IMR-90 (cell line): ENCODE data around the gene TIRAP. TPM values are rescaled to one million over a fixed set of nuclear protein-coding genes. Genes with fewer than 3 reads are reported as not detected.

ENCODE experiments used
- ATAC-seq: fragments of 200-7000 bp; cut with Tn5 transposase; 2 replicates; pipeline ENCODE4 v1.9.1; 2020; ENCODE audit warnings: low read depth, mild to moderate bottlenecking, moderate library complexity
- BruUV-seq: library from RNA; stranded (reverse); fragments of 400-500 nt; replicated peaks from 2 replicates; lab custom pipeline; 2021; lab: Mats Ljungman, UMichigan
- CTCF ChIA-PET: fragments of 300-600 bp; formaldehyde crosslinking; extraction: SDS; loops from one replicate; lab custom pipeline; 2021; ENCODE audit warnings: antibody characterized with exemption; lab: Yijun Ruan, JAX
- POLR2A ChIA-PET: fragments of 300-600 bp; sonication (Branson Sonifier 250); formaldehyde crosslinking; loops from one replicate; lab custom pipeline; 2022; ENCODE audit warnings: antibody characterized with exemption; ENCODE audit not compliant: unreplicated experiment; lab: Charles Lee
- DNase-seq: peaks from one replicate; pipeline ENCODE4 v3.0.0; 2013
- H2AFZ ChIP-seq: replicated peaks from 2 replicates; pipeline ENCODE3; 2013; ENCODE audit warnings: low read length, mild to moderate bottlenecking; ENCODE audit not compliant: poor library complexity
- H2AK5ac ChIP-seq: 2 replicates; pipeline ENCODE4 v1.6.1; 2013; ENCODE audit warnings: low read depth, low read length, inconsistent platforms
- H2AK9ac ChIP-seq: replicated peaks from 2 replicates; pipeline ENCODE3; 2013; ENCODE audit warnings: mild to moderate bottlenecking, low read depth, low read length, moderate library complexity; ENCODE audit not compliant: poor library complexity
- H2BK120ac ChIP-seq: 2 replicates; pipeline ENCODE4 v1.6.1; 2013; ENCODE audit warnings: low read depth, low read length, inconsistent platforms
- H2BK15ac ChIP-seq: 3 replicates; pipeline ENCODE4 v1.6.1; 2013; ENCODE audit warnings: low read depth, low read length, inconsistent platforms
- H2BK20ac ChIP-seq: 2 replicates; pipeline ENCODE4 v1.6.1; 2013; ENCODE audit warnings: low read depth, mild to moderate bottlenecking, inconsistent platforms, low read length, moderate library complexity
- H2BK5ac ChIP-seq: 2 replicates; pipeline ENCODE4 v1.6.1; 2013; ENCODE audit warnings: mild to moderate bottlenecking, low read depth, low read length, inconsistent platforms; ENCODE audit not compliant: poor library complexity, severe bottlenecking
- H3K14ac ChIP-seq: replicated peaks from 2 replicates; pipeline ENCODE4 v1.6.1; 2013; ENCODE audit warnings: low read depth, low read length, inconsistent platforms
- H3K18ac ChIP-seq: 2 replicates; pipeline ENCODE4 v1.6.1; 2013; ENCODE audit warnings: low read depth, low read length, control low read depth
- H3K23ac ChIP-seq: 2 replicates; pipeline ENCODE4 v1.6.1; 2013; ENCODE audit warnings: low read depth, low read length, inconsistent platforms
- H3K27ac ChIP-seq: 2 replicates; pipeline ENCODE4 v1.5.1; 2013; ENCODE audit warnings: mild to moderate bottlenecking, control low read depth, low read length; ENCODE audit not compliant: insufficient read depth
- H3K27me3 ChIP-seq: 2 replicates; pipeline ENCODE4 v1.6.1; 2013; ENCODE audit warnings: low read length; ENCODE audit not compliant: control insufficient read depth, insufficient read depth
- H3K36me3 ChIP-seq: 2 replicates; pipeline ENCODE4 v1.6.1; 2013; ENCODE audit warnings: low read length, mixed read lengths; ENCODE audit not compliant: control insufficient read depth, insufficient read depth
- H3K4ac ChIP-seq: 2 replicates; pipeline ENCODE4 v1.6.1; 2013; ENCODE audit warnings: low read depth, low read length, inconsistent platforms
- H3K4me1 ChIP-seq: 2 replicates; pipeline ENCODE4 v1.6.1; 2013; ENCODE audit warnings: low read length, mixed read lengths; ENCODE audit not compliant: control insufficient read depth, insufficient read depth
- H3K4me2 ChIP-seq: 2 replicates; pipeline ENCODE4 v1.6.1; 2013; ENCODE audit warnings: low read depth, mild to moderate bottlenecking, control low read depth, low read length, moderate library complexity
- H3K4me3 ChIP-seq: 2 replicates; pipeline ENCODE4 v1.5.1; 2013; ENCODE audit warnings: low read depth, mild to moderate bottlenecking, control low read depth, low read length, moderate library complexity; ENCODE audit not compliant: insufficient read depth
- H3K56ac ChIP-seq: 2 replicates; pipeline ENCODE4 v1.6.1; 2013; ENCODE audit warnings: low read length, inconsistent platforms; ENCODE audit not compliant: insufficient read depth; ENCODE audit errors: extremely low read depth
- H3K79me1 ChIP-seq, 2 experiments: 2 replicates each; pipeline ENCODE4 v1.6.1; 2013; ENCODE audit warnings: low read length in 2 of 2, inconsistent platforms in 1 of 2, low read depth in 1 of 2
- H3K9ac ChIP-seq: 2 replicates; pipeline ENCODE4 v1.6.1; 2013; ENCODE audit warnings: low read depth, low read length, control low read depth
- H3K9me1 ChIP-seq: 2 replicates; pipeline ENCODE4 v1.6.1; 2013; ENCODE audit warnings: low read length, inconsistent platforms; ENCODE audit not compliant: insufficient read depth
- H3K9me3 ChIP-seq: 2 replicates; pipeline ENCODE4 v1.6.1; 2013; ENCODE audit warnings: low read length; ENCODE audit not compliant: control insufficient read depth, insufficient read depth
- H4K20me1 ChIP-seq: 2 replicates; pipeline ENCODE4 v1.6.1; 2013; ENCODE audit warnings: low read length, inconsistent platforms; ENCODE audit not compliant: insufficient read depth
- H4K5ac ChIP-seq: 2 replicates; pipeline ENCODE4 v1.6.1; 2013; ENCODE audit warnings: mild to moderate bottlenecking, low read depth, low read length, control low read depth
- H4K8ac ChIP-seq, 2 experiments: 2 replicates each; pipeline ENCODE4 v1.6.1; 2013; ENCODE audit warnings: low read depth in 2 of 2, low read length in 2 of 2, control low read depth in 1 of 2, inconsistent platforms in 1 of 2
- H4K91ac ChIP-seq: 2 replicates; pipeline ENCODE4 v1.6.1; 2013; ENCODE audit warnings: low read depth, low read length, inconsistent platforms; ENCODE audit not compliant: insufficient read depth
- CEBPB ChIP-seq: IDR thresholded peaks from 2 replicates; pipeline ENCODE4 v1.6.1; 2012; ENCODE audit warnings: low read depth, low read length, improper control_type of control experiment
- FOS ChIP-seq: fragments of 150-350 bp; IDR thresholded peaks from 2 replicates; pipeline ENCODE4 v1.6.1; 2016; ENCODE audit warnings: low read depth, low read length
- POLR2A ChIP-seq: IDR thresholded peaks from 2 replicates; pipeline ENCODE4 v1.6.1; 2012; ENCODE audit warnings: mild to moderate bottlenecking, low read depth, low read length
- RAD21 ChIP-seq: IDR thresholded peaks from 2 replicates; pipeline ENCODE4 v1.6.1; 2012; ENCODE audit warnings: low read length, improper control_type of control experiment
- RCOR1 ChIP-seq: IDR thresholded peaks from 2 replicates; pipeline ENCODE4 v1.6.1; 2012; ENCODE audit warnings: mild to moderate bottlenecking, low read length, improper control_type of control experiment; ENCODE audit not compliant: insufficient replicate concordance
- RFX5 ChIP-seq: IDR thresholded peaks from 2 replicates; pipeline ENCODE4 v1.8.0; 2012; ENCODE audit warnings: low read depth, mild to moderate bottlenecking, low read length, moderate library complexity
- WGBS, 2 experiments: methylation state at CpG; one replicate each; pipeline versions ENCODE4 v1.1.5 to v1.1.7; 2013; ENCODE audit warnings: missing lambda C conversion rate in 2 of 2; ENCODE audit not compliant: insufficient read length in 1 of 2; ENCODE audit errors: extremely low coverage in 2 of 2; 5-methylcytosine and 5-hydroxymethylcytosine counted together
- dilution Hi-C: fragments of 300-500 bp; cut with HindIII; formaldehyde crosslinking; loops from one replicate; pipeline ENCODE4 v1.14.3; 2018; ENCODE audit warnings: low sequenced_read_pairs; ENCODE audit not compliant: unreplicated experiment
- in situ Hi-C: fragments of 300-500 bp; cut with MboI; formaldehyde crosslinking; loops from 3 replicates; pipeline ENCODE4 v1.14.3; 2019; ENCODE audit warnings: low sequenced_read_pairs, inconsistent platforms, mixed read lengths
- intact Hi-C: fragments of 100-400 bp; cut with micrococcal nuclease; formaldehyde crosslinking; loops from 2 replicates; pipeline ENCODE4 v1.10.0; 2022
- polyA plus RNA-seq, 3 experiments: library from polyadenylated mRNA; depleted of rRNA; stranded (reverse); fragments of >200 nt; gene quantifications; 2 replicates each; pipeline ENCODE4 v1.2.3, GENCODE V29; 2012; ENCODE audit warnings: low replicate concordance in 1 of 3
- total RNA-seq: library from RNA; depleted of rRNA; stranded (reverse); fragments of >200 nt; gene quantifications from 2 replicates; pipeline ENCODE4 v1.2.3, GENCODE V29; 2012
- TF ChIP-seq, protein P1 (sequence below): fragments of 150-350 bp; IDR thresholded peaks from 2 replicates; pipeline ENCODE4 v1.6.1; 2017; ENCODE audit warnings: mild to moderate bottlenecking, antibody characterized with exemption, low read length, low read depth
- TF ChIP-seq, protein P2 (sequence below): conservative IDR thresholded peaks from 2 replicates; pipeline ENCODE4 v1.5.1; 2012; ENCODE audit warnings: mild to moderate bottlenecking, low read depth, low read length, improper control_type of control experiment

The TIRAP gene
- total and polyA plus RNA-seq, 2 of the 4 experiments (the other 2 are of a cell fraction) = 3.0 to 7.4 TPM

DNA sequence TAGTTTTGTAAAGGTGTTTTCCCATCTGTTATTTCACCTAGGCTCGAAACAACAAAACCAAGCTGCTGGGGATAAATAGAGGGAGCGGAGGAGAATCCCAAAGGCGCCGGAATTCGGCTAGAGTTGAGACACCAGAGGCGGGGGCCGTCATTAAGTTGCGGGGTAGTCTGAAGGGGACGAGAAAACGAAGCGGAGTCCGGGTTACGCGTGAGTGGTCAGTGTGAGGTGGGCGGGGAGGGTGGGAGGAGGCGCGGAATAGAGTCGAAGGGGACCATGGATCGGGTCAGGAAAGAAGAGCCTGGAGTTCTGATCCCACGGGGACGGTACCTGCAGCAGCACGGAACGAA lies 14.6 kb upstream of the TIRAP start:
- H4K20me1 ChIP-seq = peaks cover 5% of the 10 kb centered on the region; the same call in 1 of the 2 replicates
- ChIA-PET POLR2A (no interaction called here), CTCF (no interaction called here)
- intact Hi-C loops (no loop called here), dilution Hi-C loops (no loop called here), in situ Hi-C loops (no loop called here)
- BruUV-seq = no TSS peak
- H3K4ac ChIP-seq = peak overlapping the region; percentile 99
- peak overlapping the region; percentile 100 for H3K14ac ChIP-seq
- H3K9me1 ChIP-seq = peaks cover 15% of the 10 kb centered on the region
- H2BK5ac ChIP-seq = peak overlapping the region; percentile 83
- peaks cover 46 to 79% of the 10 kb centered on the region in 2 experiments for H3K79me1 ChIP-seq
- peak overlapping the region; percentile 45; the same call in 1 of the 3 replicates for H2BK15ac ChIP-seq
- peak overlapping the region; percentile 98 for H4K91ac ChIP-seq
- peak overlapping the region; percentile 98 for H2AFZ ChIP-seq
- TF ChIP-seq, protein P1, sequence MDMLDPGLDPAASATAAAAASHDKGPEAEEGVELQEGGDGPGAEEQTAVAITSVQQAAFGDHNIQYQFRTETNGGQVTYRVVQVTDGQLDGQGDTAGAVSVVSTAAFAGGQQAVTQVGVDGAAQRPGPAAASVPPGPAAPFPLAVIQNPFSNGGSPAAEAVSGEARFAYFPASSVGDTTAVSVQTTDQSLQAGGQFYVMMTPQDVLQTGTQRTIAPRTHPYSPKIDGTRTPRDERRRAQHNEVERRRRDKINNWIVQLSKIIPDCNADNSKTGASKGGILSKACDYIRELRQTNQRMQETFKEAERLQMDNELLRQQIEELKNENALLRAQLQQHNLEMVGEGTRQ = no peak
- no peak for TF ChIP-seq RCOR1
- no peak for TF ChIP-seq RFX5
- no peak for TF ChIP-seq RAD21
- no peak for TF ChIP-seq FOS
- no peak for TF ChIP-seq CEBPB
- TF ChIP-seq, protein P2, sequence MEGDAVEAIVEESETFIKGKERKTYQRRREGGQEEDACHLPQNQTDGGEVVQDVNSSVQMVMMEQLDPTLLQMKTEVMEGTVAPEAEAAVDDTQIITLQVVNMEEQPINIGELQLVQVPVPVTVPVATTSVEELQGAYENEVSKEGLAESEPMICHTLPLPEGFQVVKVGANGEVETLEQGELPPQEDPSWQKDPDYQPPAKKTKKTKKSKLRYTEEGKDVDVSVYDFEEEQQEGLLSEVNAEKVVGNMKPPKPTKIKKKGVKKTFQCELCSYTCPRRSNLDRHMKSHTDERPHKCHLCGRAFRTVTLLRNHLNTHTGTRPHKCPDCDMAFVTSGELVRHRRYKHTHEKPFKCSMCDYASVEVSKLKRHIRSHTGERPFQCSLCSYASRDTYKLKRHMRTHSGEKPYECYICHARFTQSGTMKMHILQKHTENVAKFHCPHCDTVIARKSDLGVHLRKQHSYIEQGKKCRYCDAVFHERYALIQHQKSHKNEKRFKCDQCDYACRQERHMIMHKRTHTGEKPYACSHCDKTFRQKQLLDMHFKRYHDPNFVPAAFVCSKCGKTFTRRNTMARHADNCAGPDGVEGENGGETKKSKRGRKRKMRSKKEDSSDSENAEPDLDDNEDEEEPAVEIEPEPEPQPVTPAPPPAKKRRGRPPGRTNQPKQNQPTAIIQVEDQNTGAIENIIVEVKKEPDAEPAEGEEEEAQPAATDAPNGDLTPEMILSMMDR = no peak
- no peak for TF ChIP-seq POLR2A
- peaks cover 42% of the 10 kb centered on the region for H3K36me3 ChIP-seq
- peak overlapping the region; percentile 97 for H3K27ac ChIP-seq
- DNase-seq (no peak), ATAC-seq (peak; percentile 54)
- peak overlapping the region; percentile 99 for H3K9ac ChIP-seq
- peak overlapping the region; percentile 91 for H3K18ac ChIP-seq
- peak overlapping the region; percentile 86 for H3K4me3 ChIP-seq
- H4K5ac ChIP-seq = peak overlapping the region; percentile 94
- H3K56ac ChIP-seq = peak overlapping the region; percentile 98
- peak overlapping the region; percentile 99 for H3K23ac ChIP-seq
- H4K8ac ChIP-seq = peak overlapping the region; percentile 99 to 100
- H2BK120ac ChIP-seq = peak overlapping the region; percentile 85
- peak overlapping the region; percentile 94 for H2AK5ac ChIP-seq
- H3K4me2 ChIP-seq = peak overlapping the region; percentile 93
- peak overlapping the region; percentile 97 for H2AK9ac ChIP-seq
- peak overlapping the region; percentile 50; the same call in 1 of the 2 replicates for H2BK20ac ChIP-seq
- peaks cover 3% of the 10 kb centered on the region; the same call in 1 of the 2 replicates for H3K4me1 ChIP-seq
- WGBS, 2 experiments = 0% methylated on average over 3 of the region's 23 CpGs; no CpG with 5 or more reads in 1 of the 2 experiments
- no peaks in the 10 kb centered on the region for H3K27me3 ChIP-seq
- no peaks in the 10 kb centered on the region for H3K9me3 ChIP-seq
